ENCODE measurements around the gene MINDY4.

The MINDY4 gene

DNA sequence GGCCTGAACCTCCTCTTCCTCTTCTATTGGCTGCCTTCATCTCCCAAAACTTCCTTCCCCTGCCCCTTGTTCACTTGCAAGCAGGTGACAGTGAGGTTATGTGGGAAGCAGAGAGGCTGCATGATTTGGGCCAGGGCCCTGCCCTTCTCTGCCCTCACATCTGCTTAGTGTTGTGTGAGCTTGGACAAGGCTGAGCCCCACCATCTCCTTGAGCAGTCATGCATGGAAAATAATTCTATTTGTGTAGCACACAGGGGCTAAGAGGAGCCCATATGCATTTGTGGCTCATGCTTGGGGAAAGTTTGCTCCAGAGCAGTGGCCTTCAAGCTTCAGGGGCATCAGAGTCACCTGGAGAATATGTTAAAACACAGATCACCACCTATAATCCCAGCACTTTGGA lies 113.7 kb downstream of the MINDY4 start:
- no peak overlapping the region for H3K9ac ChIP-seq (ENCODE audit: low read length)
- H3K4me1 ChIP-seq (ENCODE audit: control insufficient read depth, insufficient read depth, low read length): no peaks in the 10 kb centered on the region
- H3K4me3 ChIP-seq (ENCODE audit: low read length): no peak overlapping the region
- no peaks in the 10 kb centered on the region for H3K27me3 ChIP-seq (ENCODE audit: control insufficient read depth, insufficient read depth, low read length)
- no peaks in the 10 kb centered on the region for H3K36me3 ChIP-seq (ENCODE audit: control insufficient read depth, insufficient read depth, low read length)
- H3K9me3 ChIP-seq (ENCODE audit: control insufficient read depth, low read length): no peaks in the 10 kb centered on the region

DNA sequence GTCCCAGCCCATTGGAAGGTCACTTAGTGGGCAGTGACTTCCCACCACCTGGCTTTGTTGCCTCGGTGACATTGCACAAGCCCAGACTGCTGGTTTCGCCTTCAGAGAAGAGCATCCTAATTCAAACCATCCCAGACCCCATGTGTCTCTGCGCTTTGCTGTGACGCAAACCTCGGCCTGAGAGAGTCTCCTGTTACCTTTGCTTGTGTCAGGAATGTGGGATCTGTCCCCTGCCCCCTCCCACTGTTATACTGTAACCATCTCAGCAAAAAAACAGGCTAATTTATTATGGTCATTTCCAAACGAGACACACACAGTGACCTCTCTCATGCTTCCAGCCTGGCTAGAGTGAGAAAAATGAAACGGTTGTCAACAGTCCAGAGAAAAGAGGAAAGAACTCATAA lies 115.4 kb downstream of the MINDY4 start:
- H3K27me3 ChIP-seq (ENCODE audit: control insufficient read depth, insufficient read depth, low read length): no peaks in the 10 kb centered on the region
- H3K4me3 ChIP-seq (ENCODE audit: low read length): no peak overlapping the region

DNA sequence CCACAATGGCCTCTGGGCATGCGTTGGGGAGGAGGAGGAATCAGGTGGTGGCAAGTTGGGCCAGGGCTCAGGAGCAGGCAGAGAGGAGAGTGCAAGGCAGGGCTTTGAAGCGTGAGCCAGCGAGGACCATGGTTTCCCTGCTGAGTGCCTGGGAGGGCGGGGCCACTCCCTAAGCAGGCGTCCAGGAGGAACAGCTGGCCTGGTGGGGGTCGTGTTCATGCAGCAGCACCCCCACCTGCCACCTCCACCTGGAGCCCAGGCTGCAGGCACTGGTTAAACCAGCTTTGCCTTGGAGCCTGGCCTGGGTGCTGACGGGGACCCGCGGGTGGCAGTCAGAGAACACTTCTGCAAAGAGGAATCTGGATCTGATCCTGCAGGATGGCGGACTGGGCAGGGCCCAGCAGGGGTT lies 116.3 kb downstream of the MINDY4 start:
- Histone ChIP-seq H3K36me3 (ENCODE audit: control insufficient read depth, insufficient read depth, low read length) (no peaks in the 10 kb centered on the region), H3K27me3 (ENCODE audit: control insufficient read depth, insufficient read depth, low read length) (no peaks in the 10 kb centered on the region), H3K4me3 (ENCODE audit: low read length) (no peak overlapping the region), H3K9me3 (ENCODE audit: control insufficient read depth, low read length) (no peaks in the 10 kb centered on the region), H3K4me1 (ENCODE audit: control insufficient read depth, insufficient read depth, low read length) (no peaks in the 10 kb centered on the region), H3K9ac (ENCODE audit: low read length) (no peak overlapping the region)

More for the DNA sequence above, 115.4 kb downstream of the MINDY4 start:
- H3K4me1 ChIP-seq (ENCODE audit: control insufficient read depth, insufficient read depth, low read length): no peaks in the 10 kb centered on the region
- no peaks in the 10 kb centered on the region for H3K9me3 ChIP-seq (ENCODE audit: control insufficient read depth, low read length)
- no peaks in the 10 kb centered on the region for H3K36me3 ChIP-seq (ENCODE audit: control insufficient read depth, insufficient read depth, low read length)
- H3K9ac ChIP-seq (ENCODE audit: low read length): no peak overlapping the region

DNA sequence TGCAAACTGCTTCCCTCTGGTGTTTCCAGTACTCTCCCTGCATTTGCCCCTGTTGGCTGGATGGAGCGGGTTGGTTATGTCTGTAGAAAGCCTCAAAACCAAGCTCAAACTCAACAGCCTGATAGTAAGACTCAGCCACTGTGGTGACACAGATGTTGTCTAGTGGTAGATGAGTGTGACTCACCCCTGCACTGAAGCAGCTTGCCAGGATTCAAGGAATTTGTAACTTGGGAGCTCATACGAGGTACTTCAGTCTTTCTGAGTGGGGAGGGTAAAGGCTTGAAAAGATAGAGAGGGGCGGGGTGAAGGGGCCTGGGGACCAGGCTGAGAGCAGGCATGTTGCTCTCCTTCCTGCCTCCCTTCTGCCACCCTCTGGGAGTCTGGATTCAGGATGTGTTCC lies 117.5 kb downstream of the MINDY4 start:
- H3K9ac ChIP-seq (ENCODE audit: low read length): no peak overlapping the region
- no peak overlapping the region for H3K4me3 ChIP-seq (ENCODE audit: low read length)
- no peaks in the 10 kb centered on the region for H3K9me3 ChIP-seq (ENCODE audit: control insufficient read depth, low read length)
- peaks cover 8% of the 10 kb centered on the region for H3K4me1 ChIP-seq (ENCODE audit: control insufficient read depth, insufficient read depth, low read length)
- H3K36me3 ChIP-seq (ENCODE audit: control insufficient read depth, insufficient read depth, low read length): no peaks in the 10 kb centered on the region
- H3K27me3 ChIP-seq (ENCODE audit: control insufficient read depth, insufficient read depth, low read length): no peaks in the 10 kb centered on the region

DNA sequence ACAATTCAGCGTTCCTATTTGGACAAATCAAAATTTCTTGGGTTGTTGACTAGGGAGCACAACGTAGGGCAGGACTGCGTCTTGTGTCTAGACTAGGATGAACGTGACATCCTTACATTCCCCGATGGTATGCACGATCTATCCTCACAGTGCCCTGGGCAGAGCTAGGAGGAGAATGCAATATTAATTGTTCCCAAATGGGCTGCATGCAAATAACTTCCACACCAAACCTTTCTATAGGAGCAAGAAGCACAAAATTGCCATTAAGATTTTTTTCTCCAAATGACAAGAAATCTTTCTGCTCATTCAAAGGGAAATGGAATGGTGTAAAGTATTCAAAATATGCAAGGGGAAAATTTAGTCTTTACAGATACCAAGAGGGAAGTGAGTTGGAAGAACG lies 119.0 kb downstream of the MINDY4 start:
- no peaks in the 10 kb centered on the region for H3K27me3 ChIP-seq (ENCODE audit: control insufficient read depth, insufficient read depth, low read length)
- no peak overlapping the region for H3K4me3 ChIP-seq (ENCODE audit: low read length)
- H3K36me3 ChIP-seq (ENCODE audit: control insufficient read depth, insufficient read depth, low read length): no peaks in the 10 kb centered on the region
- H3K9ac ChIP-seq (ENCODE audit: low read length): no peak overlapping the region
- H3K4me1 ChIP-seq (ENCODE audit: control insufficient read depth, insufficient read depth, low read length): peaks cover 8% of the 10 kb centered on the region
- H3K9me3 ChIP-seq (ENCODE audit: control insufficient read depth, low read length): no peaks in the 10 kb centered on the region

DNA sequence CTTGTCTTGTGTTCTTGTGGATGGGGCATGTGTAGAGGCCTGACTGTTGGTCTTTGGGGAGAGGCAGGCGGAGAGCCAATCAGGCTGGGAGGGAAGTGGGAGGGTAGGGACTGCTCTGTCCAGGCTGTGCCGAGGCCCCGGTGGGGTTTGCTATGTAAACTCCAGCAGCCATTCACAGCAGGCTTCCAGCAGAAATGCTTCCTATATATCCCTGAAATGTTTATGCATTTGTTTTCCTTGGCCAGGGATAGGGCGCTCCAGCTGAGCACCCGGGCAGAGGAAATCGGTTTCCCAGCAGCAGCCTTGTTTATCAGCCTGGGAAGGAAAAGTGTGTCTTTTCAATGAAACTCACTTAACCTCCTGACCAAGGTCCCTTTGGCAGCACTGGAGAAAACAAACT lies 122.1 kb downstream of the MINDY4 start:
- Histone ChIP-seq H3K4me3 (ENCODE audit: low read length) (no peak overlapping the region), H3K9me3 (ENCODE audit: control insufficient read depth, low read length) (no peaks in the 10 kb centered on the region), H3K9ac (ENCODE audit: low read length) (no peak overlapping the region), H3K27me3 (ENCODE audit: control insufficient read depth, insufficient read depth, low read length) (no peaks in the 10 kb centered on the region), H3K36me3 (ENCODE audit: control insufficient read depth, insufficient read depth, low read length) (no peaks in the 10 kb centered on the region), H3K4me1 (ENCODE audit: control insufficient read depth, insufficient read depth, low read length) (peaks cover 30% of the 10 kb centered on the region)

DNA sequence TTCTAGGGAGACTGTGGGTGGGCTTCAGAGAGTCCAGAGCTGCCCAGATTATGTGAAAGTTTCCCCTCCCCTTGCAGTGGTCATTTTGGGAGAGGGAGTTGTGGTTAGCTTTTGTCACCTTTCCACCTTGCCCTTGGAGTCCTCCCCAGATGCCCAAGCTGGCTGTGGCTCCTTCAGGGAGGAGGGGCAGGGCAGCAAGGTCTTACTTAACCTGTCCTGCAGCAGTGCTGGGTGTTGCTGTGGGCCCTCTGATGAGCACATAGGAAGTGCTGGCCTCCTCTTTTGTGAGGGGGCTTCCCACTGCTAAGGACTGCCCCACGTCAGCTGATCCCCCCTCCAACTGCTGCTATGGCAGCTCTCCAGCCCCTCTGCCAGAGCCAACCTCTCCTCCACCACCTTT lies 122.8 kb downstream of the MINDY4 start:
- no peaks in the 10 kb centered on the region for H3K36me3 ChIP-seq (ENCODE audit: control insufficient read depth, insufficient read depth, low read length)
- no peak overlapping the region for H3K9ac ChIP-seq (ENCODE audit: low read length)
- H3K27me3 ChIP-seq (ENCODE audit: control insufficient read depth, insufficient read depth, low read length): no peaks in the 10 kb centered on the region
- no peaks in the 10 kb centered on the region for H3K9me3 ChIP-seq (ENCODE audit: control insufficient read depth, low read length)
- H3K4me1 ChIP-seq (ENCODE audit: control insufficient read depth, insufficient read depth, low read length): peaks cover 30% of the 10 kb centered on the region
- no peak overlapping the region for H3K4me3 ChIP-seq (ENCODE audit: low read length)

DNA sequence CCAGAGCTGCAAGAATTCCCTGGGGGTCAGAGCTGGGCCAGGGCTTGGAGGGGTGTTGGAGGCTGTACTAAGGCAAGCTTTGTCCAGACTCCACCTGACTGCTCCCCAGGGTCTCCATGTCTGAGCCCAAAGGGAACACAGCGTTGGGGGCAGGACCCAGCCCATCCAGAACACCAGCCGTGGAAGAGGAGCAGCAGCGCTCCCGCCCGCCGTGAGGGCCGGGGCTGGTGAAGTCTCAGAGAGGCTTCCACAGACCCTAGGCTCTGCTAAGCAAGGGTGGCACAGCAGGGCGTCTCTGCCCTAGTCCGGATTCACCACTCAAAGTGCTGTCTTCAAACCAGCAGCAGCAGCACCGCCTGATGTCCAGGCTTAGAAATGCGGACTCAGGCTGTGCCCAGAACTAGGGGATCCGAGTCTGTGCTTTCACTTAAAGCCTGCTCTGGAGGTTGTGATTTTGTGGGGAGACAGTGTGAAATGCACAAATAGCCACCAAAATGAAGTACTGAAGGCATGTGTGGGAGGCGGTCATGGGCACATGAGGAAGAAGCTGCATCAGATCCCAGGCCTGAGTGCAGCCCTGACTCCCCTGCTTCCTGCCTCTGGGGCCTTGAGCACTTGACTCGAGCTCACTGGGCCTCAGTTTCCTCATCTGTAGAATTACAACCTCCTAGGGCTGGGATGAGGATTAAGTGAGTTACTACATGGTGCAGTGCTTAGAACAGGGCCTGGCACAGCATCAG lies 123.8 kb downstream of the MINDY4 start:
- H3K4me1 ChIP-seq (ENCODE audit: control insufficient read depth, insufficient read depth, low read length): peaks cover 30% of the 10 kb centered on the region
- no peaks in the 10 kb centered on the region for H3K27me3 ChIP-seq (ENCODE audit: control insufficient read depth, insufficient read depth, low read length)
- no peaks in the 10 kb centered on the region for H3K36me3 ChIP-seq (ENCODE audit: control insufficient read depth, insufficient read depth, low read length)
- no peak overlapping the region for H3K9ac ChIP-seq (ENCODE audit: low read length)
- H3K4me3 ChIP-seq (ENCODE audit: low read length): no peak overlapping the region
- no peaks in the 10 kb centered on the region for H3K9me3 ChIP-seq (ENCODE audit: control insufficient read depth, low read length)

DNA sequence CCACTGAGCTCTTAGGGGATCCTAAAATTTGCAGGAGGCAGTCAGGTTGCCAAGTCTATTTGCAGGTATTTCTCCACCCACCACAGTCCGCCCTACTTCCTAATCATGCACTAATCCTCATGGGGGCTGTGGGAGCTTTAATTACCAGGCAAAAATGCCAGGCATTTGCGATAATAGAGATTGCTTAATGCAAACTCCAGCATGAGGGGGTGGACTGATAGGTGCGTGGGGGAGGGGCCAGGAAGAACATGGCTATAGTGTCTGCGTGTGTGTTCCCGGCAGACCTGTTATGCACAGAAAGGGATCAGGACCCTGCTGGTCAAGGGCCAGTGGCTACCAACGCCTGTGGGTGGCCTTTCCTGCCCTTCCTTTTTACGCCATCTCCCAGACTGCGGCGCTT lies 124.8 kb downstream of the MINDY4 start:
- Histone ChIP-seq H3K4me3 (ENCODE audit: low read length) (no peak overlapping the region), H3K4me1 (ENCODE audit: control insufficient read depth, insufficient read depth, low read length) (peaks cover 30% of the 10 kb centered on the region), H3K36me3 (ENCODE audit: control insufficient read depth, insufficient read depth, low read length) (no peaks in the 10 kb centered on the region), H3K9ac (ENCODE audit: low read length) (no peak overlapping the region), H3K27me3 (ENCODE audit: control insufficient read depth, insufficient read depth, low read length) (no peaks in the 10 kb centered on the region), H3K9me3 (ENCODE audit: control insufficient read depth, low read length) (no peaks in the 10 kb centered on the region)

DNA sequence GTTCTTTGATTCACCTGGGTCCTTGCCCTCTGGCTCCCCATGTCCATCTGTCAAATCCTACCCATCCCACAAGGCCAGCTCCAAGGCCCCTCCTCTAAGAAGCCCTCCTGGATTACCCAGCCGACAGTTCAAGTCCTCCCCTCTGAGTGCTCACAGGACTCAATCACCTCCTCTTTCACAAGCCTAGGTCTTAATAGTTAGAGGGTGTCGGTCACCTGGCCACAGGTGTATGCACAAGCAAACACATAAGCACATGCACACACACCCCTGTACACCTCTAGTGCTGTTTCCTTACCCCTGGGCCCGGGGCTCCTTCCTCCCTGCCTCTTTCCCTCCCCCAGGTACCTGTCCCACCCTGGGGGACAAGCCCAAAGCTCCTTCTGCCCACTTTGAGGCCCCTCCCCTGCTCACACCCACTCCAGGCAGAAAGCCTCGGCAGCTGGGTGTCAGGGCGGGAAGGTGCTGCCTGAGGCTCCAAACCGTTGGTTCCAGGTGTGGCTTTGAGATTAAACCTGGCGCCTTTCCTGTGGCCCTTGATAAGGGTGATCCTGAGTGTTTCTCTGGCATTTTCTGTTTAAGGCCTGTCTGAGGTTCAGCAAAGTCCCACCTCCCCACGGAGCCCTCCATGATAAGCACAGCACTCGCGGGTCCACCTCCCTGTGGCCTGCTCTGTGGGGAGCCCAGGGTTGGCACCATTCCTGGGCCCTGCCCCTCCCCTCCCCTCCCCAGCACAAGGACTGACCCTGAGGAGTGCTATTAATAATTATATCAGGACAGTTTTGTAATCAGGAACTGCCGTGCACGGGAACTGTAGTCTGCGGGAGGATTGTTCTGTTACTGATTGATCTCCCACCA lies 125.8 kb downstream of the MINDY4 start:
- H3K9me3 ChIP-seq (ENCODE audit: control insufficient read depth, low read length): no peaks in the 10 kb centered on the region
- H3K4me1 ChIP-seq (ENCODE audit: control insufficient read depth, insufficient read depth, low read length): peaks cover 30% of the 10 kb centered on the region
- H3K9ac ChIP-seq (ENCODE audit: low read length): no peak overlapping the region
- no peaks in the 10 kb centered on the region for H3K36me3 ChIP-seq (ENCODE audit: control insufficient read depth, insufficient read depth, low read length)
- H3K4me3 ChIP-seq (ENCODE audit: low read length): no peak overlapping the region
- H3K27me3 ChIP-seq (ENCODE audit: control insufficient read depth, insufficient read depth, low read length): no peaks in the 10 kb centered on the region

DNA sequence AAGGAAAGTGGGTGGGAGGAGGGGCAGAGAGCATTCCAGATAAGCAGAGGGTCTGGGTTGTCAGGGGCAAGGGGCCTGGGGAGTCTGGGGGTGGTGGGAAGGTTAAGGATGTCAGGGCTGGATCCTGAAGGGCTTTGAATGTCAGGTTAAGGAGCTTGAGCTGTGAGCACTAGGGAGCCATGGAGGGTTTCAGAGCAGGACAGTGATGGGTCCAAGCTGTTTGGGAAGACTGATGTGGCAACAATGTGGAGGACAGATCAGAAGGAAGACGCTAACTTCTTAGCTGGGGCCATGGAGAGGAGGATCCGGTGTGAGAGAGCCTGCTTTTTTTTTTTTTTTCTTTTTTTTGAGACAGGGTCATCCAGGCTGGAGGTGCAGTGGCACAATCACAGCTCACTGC lies 126.6 kb downstream of the MINDY4 start:
- H3K27me3 ChIP-seq (ENCODE audit: control insufficient read depth, insufficient read depth, low read length): no peaks in the 10 kb centered on the region
- no peaks in the 10 kb centered on the region for H3K36me3 ChIP-seq (ENCODE audit: control insufficient read depth, insufficient read depth, low read length)
- H3K4me3 ChIP-seq (ENCODE audit: low read length): no peak overlapping the region
- H3K9ac ChIP-seq (ENCODE audit: low read length): no peak overlapping the region
- H3K4me1 ChIP-seq (ENCODE audit: control insufficient read depth, insufficient read depth, low read length): peaks cover 29% of the 10 kb centered on the region
- H3K9me3 ChIP-seq (ENCODE audit: control insufficient read depth, low read length): no peaks in the 10 kb centered on the region

DNA sequence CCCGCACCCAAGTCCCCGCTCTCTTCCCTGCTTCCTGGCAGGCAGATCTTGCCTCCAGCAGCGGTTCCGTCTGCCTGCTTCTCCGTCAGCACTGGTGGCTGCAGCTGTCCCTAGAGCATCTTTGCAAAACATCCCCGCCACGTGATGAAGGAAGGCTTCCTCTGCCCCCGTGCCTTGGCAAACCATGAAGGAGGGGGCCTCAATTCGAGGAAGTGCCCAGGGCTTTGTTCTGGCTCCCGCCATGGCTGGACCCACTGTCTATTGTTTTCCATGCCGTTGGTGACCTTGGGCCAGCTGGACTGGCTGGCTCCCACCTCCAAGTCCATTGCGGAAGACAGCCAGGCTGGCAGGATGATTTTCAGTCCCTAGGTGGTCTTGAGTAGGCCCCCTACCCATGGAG lies 127.2 kb downstream of the MINDY4 start:
- Histone ChIP-seq H3K27me3 (ENCODE audit: control insufficient read depth, insufficient read depth, low read length) (no peaks in the 10 kb centered on the region), H3K9ac (ENCODE audit: low read length) (no peak overlapping the region), H3K9me3 (ENCODE audit: control insufficient read depth, low read length) (no peaks in the 10 kb centered on the region), H3K4me3 (ENCODE audit: low read length) (no peak overlapping the region), H3K36me3 (ENCODE audit: control insufficient read depth, insufficient read depth, low read length) (no peaks in the 10 kb centered on the region), H3K4me1 (ENCODE audit: control insufficient read depth, insufficient read depth, low read length) (peaks cover 23% of the 10 kb centered on the region)
